GM21381 (cell line): Measurements from ENCODE around the gene NEMF.
"Not testable (repeated sequence)": the region's sequence is repeated elsewhere in the genome, so short reads cannot be mapped to it uniquely, and the experiment has no call there.

ENCODE experiments used
- ATAC-seq: cut with Tn5 transposase; IDR thresholded peaks from one replicate; pipeline ENCODE4 v1.9.1; 2021; ENCODE audit warnings: mild to moderate bottlenecking, moderate library complexity; ENCODE audit not compliant: unreplicated experiment

NEMF gene

GRCh38 chr14:49754570-49755097, 98.0 kb downstream of the NEMF start:
- no peak for ATAC-seq

DNA sequence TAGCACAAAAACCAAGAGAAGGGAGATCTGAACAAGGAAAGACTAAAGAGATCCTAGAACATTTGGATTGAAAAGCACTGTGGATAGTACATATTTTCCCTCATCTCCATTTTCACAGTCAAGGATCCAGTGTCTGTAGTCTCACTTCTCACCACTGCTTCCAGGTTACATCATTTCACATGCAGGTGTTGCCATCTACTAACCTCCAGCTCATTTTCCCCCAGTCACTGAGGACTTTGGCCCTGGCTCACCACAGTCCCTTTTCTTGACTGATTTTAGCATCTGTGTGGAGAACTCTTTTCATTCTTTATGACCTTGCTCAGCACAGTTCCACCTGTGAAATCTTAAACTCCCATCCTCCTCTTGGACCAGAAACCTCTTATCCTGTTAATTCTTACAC, 106.1 kb downstream of the NEMF start:
- not testable (repeated sequence) for ATAC-seq

DNA sequence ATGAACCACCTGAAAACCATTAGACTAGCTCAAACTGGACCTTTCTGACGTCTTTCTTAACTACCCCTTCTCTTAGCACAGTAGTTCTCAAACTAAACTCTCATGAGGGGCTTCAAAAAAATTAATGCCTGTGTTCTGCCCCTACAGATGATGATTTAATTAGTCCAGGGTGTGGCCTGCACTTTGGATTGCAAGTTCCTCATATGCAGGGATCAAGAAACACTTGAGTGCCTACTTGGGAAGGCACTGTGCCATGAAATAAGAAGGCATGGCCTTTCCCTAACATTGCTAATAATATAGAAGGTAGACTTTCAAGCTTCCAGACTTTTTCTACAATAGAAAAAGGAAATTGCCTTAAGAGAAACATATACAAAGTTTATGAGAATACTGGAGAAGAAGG, 107.4 kb downstream of the NEMF start:
- ATAC-seq: no peak

- ATAC-seq: not testable (repeated sequence)
Measured at GRCh38 chr14:49735669-49736068, 116.9 kb downstream of the NEMF start.

- no peak for ATAC-seq
Measured at GRCh38 chr14:49733836-49734235, 118.8 kb downstream of the NEMF start.

- no peak for ATAC-seq
Measured at GRCh38 chr14:49732896-49733295, 119.7 kb downstream of the NEMF start.
